ENCODE data around the gene NBEA.

The NBEA gene

GRCh38 chr13:35630551-35631275, 688.6 kb downstream of the NBEA start:
- H3K36me3 ChIP-seq (ENCODE audit: low read depth) = no peaks in the 10 kb centered on the region
- H3K27ac ChIP-seq (ENCODE audit: poor library complexity, severe bottlenecking) = no peak overlapping the region
- peak; percentile 83 for ATAC-seq (ENCODE audit: low read depth)
- no peak for DNase-seq (ENCODE audit: low spot score)
- H3K4me3 ChIP-seq (ENCODE audit: severe bottlenecking) = no peak overlapping the region
- H3K9me3 ChIP-seq (ENCODE audit: severe bottlenecking) = no peaks in the 10 kb centered on the region
- TF ChIP-seq, protein P1, sequence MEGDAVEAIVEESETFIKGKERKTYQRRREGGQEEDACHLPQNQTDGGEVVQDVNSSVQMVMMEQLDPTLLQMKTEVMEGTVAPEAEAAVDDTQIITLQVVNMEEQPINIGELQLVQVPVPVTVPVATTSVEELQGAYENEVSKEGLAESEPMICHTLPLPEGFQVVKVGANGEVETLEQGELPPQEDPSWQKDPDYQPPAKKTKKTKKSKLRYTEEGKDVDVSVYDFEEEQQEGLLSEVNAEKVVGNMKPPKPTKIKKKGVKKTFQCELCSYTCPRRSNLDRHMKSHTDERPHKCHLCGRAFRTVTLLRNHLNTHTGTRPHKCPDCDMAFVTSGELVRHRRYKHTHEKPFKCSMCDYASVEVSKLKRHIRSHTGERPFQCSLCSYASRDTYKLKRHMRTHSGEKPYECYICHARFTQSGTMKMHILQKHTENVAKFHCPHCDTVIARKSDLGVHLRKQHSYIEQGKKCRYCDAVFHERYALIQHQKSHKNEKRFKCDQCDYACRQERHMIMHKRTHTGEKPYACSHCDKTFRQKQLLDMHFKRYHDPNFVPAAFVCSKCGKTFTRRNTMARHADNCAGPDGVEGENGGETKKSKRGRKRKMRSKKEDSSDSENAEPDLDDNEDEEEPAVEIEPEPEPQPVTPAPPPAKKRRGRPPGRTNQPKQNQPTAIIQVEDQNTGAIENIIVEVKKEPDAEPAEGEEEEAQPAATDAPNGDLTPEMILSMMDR (IDR thresholded peaks at IDR 0.05; ENCODE audit: poor library complexity, severe bottlenecking) = peak; percentile 78
- no peaks in the 10 kb centered on the region for H3K27me3 ChIP-seq (ENCODE audit: insufficient read depth, poor library complexity, severe bottlenecking)
- no peaks in the 10 kb centered on the region for H3K4me1 ChIP-seq (ENCODE audit: insufficient read depth, poor library complexity, severe bottlenecking)

DNA sequence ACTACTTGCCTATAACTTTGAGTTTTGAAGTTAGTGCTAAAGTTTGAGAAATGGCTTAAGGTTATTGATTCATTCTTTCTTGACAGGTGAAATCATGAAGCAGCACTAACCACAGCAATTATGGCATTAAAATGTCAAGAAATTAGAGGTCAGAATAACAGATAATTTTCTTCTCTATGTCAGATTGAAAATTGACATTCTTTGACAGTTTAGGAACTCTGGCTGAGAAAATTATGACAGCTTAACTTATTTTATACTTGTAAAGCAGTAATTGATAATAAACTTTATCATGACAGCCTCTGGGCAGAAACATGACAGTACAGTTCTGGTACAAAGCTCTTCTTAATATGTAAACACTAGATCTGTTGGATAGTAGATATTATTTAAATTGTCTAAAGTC, 689.6 kb downstream of the NBEA start:
- DNase-seq (ENCODE audit: low spot score) (no peak), ATAC-seq (ENCODE audit: low read depth) (no peak)
- TF ChIP-seq, protein P1 (IDR thresholded peaks at IDR 0.05; ENCODE audit: poor library complexity, severe bottlenecking) = no peak

GRCh38 chr13:35643625-35644024, 701.6 kb downstream of the NBEA start:
- DNase-seq (ENCODE audit: low spot score) (no peak), ATAC-seq (ENCODE audit: low read depth) (no peak)
- TF ChIP-seq, protein P1 (IDR thresholded peaks at IDR 0.05; ENCODE audit: poor library complexity, severe bottlenecking) = no peak
- no peaks in the 10 kb centered on the region for H3K27me3 ChIP-seq (ENCODE audit: insufficient read depth, poor library complexity, severe bottlenecking)
- no peak overlapping the region for H3K27ac ChIP-seq (ENCODE audit: poor library complexity, severe bottlenecking)
- H3K9me3 ChIP-seq (ENCODE audit: severe bottlenecking) = no peaks in the 10 kb centered on the region
- no peaks in the 10 kb centered on the region for H3K36me3 ChIP-seq (ENCODE audit: low read depth)
- no peak overlapping the region for H3K4me3 ChIP-seq (ENCODE audit: severe bottlenecking)
- H3K4me1 ChIP-seq (ENCODE audit: insufficient read depth, poor library complexity, severe bottlenecking) = no peaks in the 10 kb centered on the region

More for the DNA sequence above, 689.6 kb downstream of the NBEA start:
- no peaks in the 10 kb centered on the region for H3K27me3 ChIP-seq (ENCODE audit: insufficient read depth, poor library complexity, severe bottlenecking)
- no peaks in the 10 kb centered on the region for H3K9me3 ChIP-seq (ENCODE audit: severe bottlenecking)
- no peaks in the 10 kb centered on the region for H3K4me1 ChIP-seq (ENCODE audit: insufficient read depth, poor library complexity, severe bottlenecking)
- H3K36me3 ChIP-seq (ENCODE audit: low read depth) = no peaks in the 10 kb centered on the region
- H3K27ac ChIP-seq (ENCODE audit: poor library complexity, severe bottlenecking) = no peak overlapping the region
- no peak overlapping the region for H3K4me3 ChIP-seq (ENCODE audit: severe bottlenecking)

GRCh38 chr13:35646056-35646774, 704.1 kb downstream of the NBEA start:
- TF ChIP-seq, protein P1 (IDR thresholded peaks at IDR 0.05; ENCODE audit: poor library complexity, severe bottlenecking) = no peak
- Histone ChIP-seq H3K4me3 (ENCODE audit: severe bottlenecking) (no peak overlapping the region), H3K27me3 (ENCODE audit: insufficient read depth, poor library complexity, severe bottlenecking) (no peaks in the 10 kb centered on the region), H3K27ac (ENCODE audit: poor library complexity, severe bottlenecking) (no peak overlapping the region), H3K9me3 (ENCODE audit: severe bottlenecking) (no peaks in the 10 kb centered on the region), H3K4me1 (ENCODE audit: insufficient read depth, poor library complexity, severe bottlenecking) (no peaks in the 10 kb centered on the region), H3K36me3 (ENCODE audit: low read depth) (no peaks in the 10 kb centered on the region)
- ATAC-seq (ENCODE audit: low read depth) (no peak), DNase-seq (ENCODE audit: low spot score) (no peak)

DNA sequence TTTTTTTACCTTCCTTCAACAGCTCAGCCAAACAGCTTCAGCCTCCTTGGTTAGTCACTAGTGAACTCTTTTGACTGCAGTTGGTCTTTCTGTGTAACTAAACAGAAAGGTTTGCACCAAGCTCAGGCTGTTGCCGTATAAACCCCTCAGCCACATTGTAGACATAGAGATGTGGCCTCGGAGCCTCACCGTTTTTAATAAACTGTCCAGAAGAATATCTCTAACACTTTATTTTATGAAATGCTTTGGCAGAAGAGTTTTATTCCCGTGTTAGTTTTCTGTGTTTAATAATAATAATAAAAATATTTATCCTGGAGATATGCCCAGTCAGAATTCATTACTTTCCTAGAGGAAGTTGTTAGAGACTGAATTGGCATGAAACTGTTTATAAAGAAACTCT, 706.1 kb downstream of the NBEA start:
- H3K27me3 ChIP-seq (ENCODE audit: insufficient read depth, poor library complexity, severe bottlenecking) = no peaks in the 10 kb centered on the region
- no peaks in the 10 kb centered on the region for H3K9me3 ChIP-seq (ENCODE audit: severe bottlenecking)
- ATAC-seq (ENCODE audit: low read depth) (no peak), DNase-seq (ENCODE audit: low spot score) (no peak)
- TF ChIP-seq, protein P1 (IDR thresholded peaks at IDR 0.05; ENCODE audit: poor library complexity, severe bottlenecking) = no peak
- no peaks in the 10 kb centered on the region for H3K36me3 ChIP-seq (ENCODE audit: low read depth)
- no peak overlapping the region for H3K27ac ChIP-seq (ENCODE audit: poor library complexity, severe bottlenecking)
- no peaks in the 10 kb centered on the region for H3K4me1 ChIP-seq (ENCODE audit: insufficient read depth, poor library complexity, severe bottlenecking)
- H3K4me3 ChIP-seq (ENCODE audit: severe bottlenecking) = no peak overlapping the region

Measured in RWPE2 (cell line).